AG10803 (cell line): ENCODE measurements around the gene KPNA1.

Experiments used
- DNase-seq: peaks from one replicate; pipeline ENCODE4 v3.0.0; 2010; ENCODE audit warnings: low read depth
- H3K4me3 ChIP-seq: 2 replicates; pipeline ENCODE4 v1.5.1; 2011; ENCODE audit warnings: mild to moderate bottlenecking, low read length, control low read depth
- CTCF ChIP-seq: conservative IDR thresholded peaks from 2 replicates; pipeline ENCODE4 v1.5.1; 2011; ENCODE audit warnings: mild to moderate bottlenecking, low read length, control low read depth, inconsistent platforms

Gene KPNA1

GRCh38 chr3:122514123-122515019 lies at the start of gene KPNA1:
Gene KPNA1, minus strand, starts transcription at chr3:122514939. Its CDS starts 18,374 bp downstream, at chr3:122496565.
- DNase-seq, result peak; percentile 85
- TF ChIP-seq CTCF, result no peak
- peak within 1 kb of the TSS; percentile 73 for H3K4me3 ChIP-seq

- no peak for TF ChIP-seq CTCF
- peak within 1 kb of the TSS; percentile 80 for H3K4me3 ChIP-seq
- peak; percentile 76 for DNase-seq
These were observed 49.6 kb upstream of the KPNA1 start, which contains the start of the genes DTX3L and PARP9 for GRCh38 chr3:122564155-122564912. Gene DTX3L, plus strand, starts transcription at chr3:122564338. Its CDS starts 89 bp downstream, at chr3:122564427. Gene PARP9, minus strand, starts transcription at chr3:122564300. Its CDS starts 4,680 bp downstream, at chr3:122559620.

- peak; percentile 23 for DNase-seq
- peak overlapping the region; percentile 80 for H3K4me3 ChIP-seq
- TF ChIP-seq CTCF, result no peak
These were observed 48.9 kb upstream of the KPNA1 start for GRCh38 chr3:122563717-122564025.

GRCh38 chr3:122562923-122563716 lies 48.4 kb upstream of the KPNA1 start:
- no peak for TF ChIP-seq CTCF
- peak overlapping the region; percentile 80 for H3K4me3 ChIP-seq
- DNase-seq, result peak; percentile 51

GRCh38 chr3:122560680-122561079 lies 45.9 kb upstream of the KPNA1 start:
- H3K4me3 ChIP-seq, result no peak overlapping the region
- peak; percentile 60 for DNase-seq
- peak; percentile 72 for TF ChIP-seq CTCF

GRCh38 chr3:122559906-122560305 lies 45.2 kb upstream of the KPNA1 start:
- H3K4me3 ChIP-seq, result no peak overlapping the region
- no peak for DNase-seq
- no peak for TF ChIP-seq CTCF
